GM23248 (cell line): ENCODE measurements around the gene ENTREP1.

Experiments used
- EZH2 ChIP-seq: fragments of 200-600 bp; sonication (generic); IDR thresholded peaks from 2 replicates; pipeline ENCODE4 v1.6.1; 2018; ENCODE audit warnings: antibody characterized with exemption, mild to moderate bottlenecking; ENCODE audit not compliant: insufficient read depth, poor library complexity, severe bottlenecking
- EZH2phosphoT487 ChIP-seq: fragments of 200-600 bp; sonication (generic); IDR thresholded peaks from 2 replicates; pipeline ENCODE4 v1.6.1; 2018; ENCODE audit warnings: antibody characterized with exemption, moderate library complexity, mild to moderate bottlenecking, low read depth; ENCODE audit not compliant: insufficient read depth

DNA sequence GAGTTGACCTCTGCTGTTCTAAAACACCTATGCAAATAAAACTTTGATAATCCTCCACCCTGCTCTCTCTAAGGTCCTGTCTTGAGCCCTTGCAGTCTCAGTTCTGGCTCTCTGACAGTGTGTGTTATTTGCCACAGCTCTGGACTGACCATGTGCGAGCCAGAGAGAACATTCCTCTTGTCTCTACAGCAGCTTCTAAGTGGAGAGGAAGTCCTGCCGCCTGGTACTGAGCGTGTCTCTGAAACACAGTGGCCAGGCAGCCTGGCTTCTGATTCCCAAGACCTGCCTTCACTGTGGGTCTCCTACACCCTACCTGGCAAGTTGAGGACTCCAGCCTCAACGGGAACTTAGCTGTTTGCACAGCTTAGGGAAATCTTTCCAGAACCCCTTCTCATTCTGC lies 61.6 kb downstream of the ENTREP1 start:
- TF ChIP-seq EZH2 = no peak
- no peak for TF ChIP-seq EZH2phosphoT487
